ENCODE results near the gene KIAA1755.

Gene KIAA1755

DNA sequence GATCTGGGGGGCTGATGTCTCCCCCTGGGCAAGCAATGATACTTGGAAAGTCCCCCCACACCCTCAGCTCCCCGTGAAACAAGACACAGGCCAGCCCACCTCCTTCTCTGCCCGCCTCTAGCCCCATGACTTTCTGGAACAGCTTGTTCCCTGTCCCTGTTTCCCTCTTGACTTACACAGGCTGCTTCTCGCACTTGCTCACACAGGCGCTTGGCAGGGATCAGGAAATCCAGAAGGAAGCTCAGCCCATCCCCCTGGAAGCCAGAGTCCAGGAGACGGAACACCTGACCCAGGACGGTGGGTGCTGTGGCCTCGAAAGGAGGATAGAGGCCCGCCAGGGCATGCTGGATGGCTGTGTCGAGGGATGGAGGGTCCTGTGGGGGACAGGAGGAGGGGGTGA lies 14.8 kb downstream of the KIAA1755 start:
- H3K36me3 ChIP-seq (ENCODE audit: control insufficient read depth, insufficient read depth, low read length), result no peaks in the 10 kb centered on the region

DNA sequence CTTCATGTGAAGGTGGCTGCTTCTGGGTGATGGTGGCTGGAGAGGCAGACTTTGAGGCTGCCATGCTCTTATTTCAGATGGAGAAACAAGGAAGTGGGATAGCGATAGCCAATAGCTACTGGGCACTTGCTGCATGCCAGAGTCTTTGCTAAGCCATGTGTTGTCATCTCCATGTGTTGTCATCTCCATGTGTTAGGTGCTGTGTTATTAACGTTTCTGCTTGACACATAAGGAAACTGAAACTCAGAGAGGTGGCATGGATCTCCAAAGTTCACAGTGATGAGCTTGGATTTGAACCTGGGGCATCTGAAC lies 16.9 kb downstream of the KIAA1755 start:
- H3K9me3 ChIP-seq (ENCODE audit: control insufficient read depth, low read length), result no peaks in the 10 kb centered on the region
- H3K4me3 ChIP-seq (ENCODE audit: low read length), result no peak overlapping the region
- H3K4me1 ChIP-seq (ENCODE audit: control insufficient read depth, insufficient read depth, low read length), result no peaks in the 10 kb centered on the region
- no peaks in the 10 kb centered on the region for H3K36me3 ChIP-seq (ENCODE audit: control insufficient read depth, insufficient read depth, low read length)
- no peaks in the 10 kb centered on the region for H3K27me3 ChIP-seq (ENCODE audit: control insufficient read depth, insufficient read depth, low read length)
- H3K9ac ChIP-seq (ENCODE audit: low read length), result no peak overlapping the region

More for the DNA sequence above, 14.8 kb downstream of the KIAA1755 start:
- no peak overlapping the region for H3K9ac ChIP-seq (ENCODE audit: low read length)
- no peak overlapping the region for H3K4me3 ChIP-seq (ENCODE audit: low read length)
- no peaks in the 10 kb centered on the region for H3K27me3 ChIP-seq (ENCODE audit: control insufficient read depth, insufficient read depth, low read length)
- no peaks in the 10 kb centered on the region for H3K4me1 ChIP-seq (ENCODE audit: control insufficient read depth, insufficient read depth, low read length)
- H3K9me3 ChIP-seq (ENCODE audit: control insufficient read depth, low read length), result no peaks in the 10 kb centered on the region

DNA sequence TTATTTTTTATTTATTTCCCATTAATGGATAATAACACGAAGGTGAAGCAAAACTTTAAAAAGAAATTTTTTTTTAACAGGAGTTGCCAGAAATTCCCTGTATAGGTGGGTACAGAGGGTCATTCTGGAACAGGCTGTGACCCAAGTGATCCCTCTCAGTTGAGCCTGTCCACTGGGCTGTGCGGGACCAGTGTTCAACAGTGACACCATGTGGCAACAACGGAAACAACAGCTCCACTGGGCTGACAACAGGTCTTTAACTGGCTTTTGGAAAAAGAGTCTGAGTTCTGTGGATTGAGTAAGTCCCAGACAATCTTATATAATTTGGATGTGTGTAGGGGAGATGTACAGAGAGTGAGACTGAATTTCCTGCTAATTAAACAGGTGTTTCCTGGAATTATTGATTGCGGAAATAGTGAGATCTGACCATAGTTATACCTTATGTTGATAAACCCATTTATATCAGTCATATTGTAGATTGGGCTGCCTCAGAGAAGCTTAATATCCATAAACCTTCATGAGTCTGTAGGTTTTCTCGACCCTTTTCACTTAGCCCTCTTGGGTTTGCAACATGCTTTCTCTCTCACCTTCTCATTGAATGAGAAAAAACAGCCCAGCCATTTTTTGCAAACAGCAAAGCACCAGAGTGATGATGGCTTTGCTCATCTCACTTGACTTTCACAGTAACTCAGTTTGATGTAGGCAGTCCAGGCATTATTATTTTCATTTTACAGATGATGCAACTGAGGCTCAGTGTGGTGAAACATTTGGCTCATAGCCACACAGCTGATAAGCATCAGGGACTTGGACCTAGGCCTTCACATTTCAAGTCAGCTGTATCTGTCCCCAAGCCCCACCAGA lies 17.5 kb downstream of the KIAA1755 start:
- no peak overlapping the region for H3K9ac ChIP-seq (ENCODE audit: low read length)
- no peaks in the 10 kb centered on the region for H3K27me3 ChIP-seq (ENCODE audit: control insufficient read depth, insufficient read depth, low read length)
- no peaks in the 10 kb centered on the region for H3K4me1 ChIP-seq (ENCODE audit: control insufficient read depth, insufficient read depth, low read length)
- H3K4me3 ChIP-seq (ENCODE audit: low read length), result no peak overlapping the region
- H3K9me3 ChIP-seq (ENCODE audit: control insufficient read depth, low read length), result no peaks in the 10 kb centered on the region
- H3K36me3 ChIP-seq (ENCODE audit: control insufficient read depth, insufficient read depth, low read length), result no peaks in the 10 kb centered on the region

- Histone ChIP-seq H3K4me1 (ENCODE audit: control insufficient read depth, insufficient read depth, low read length) (no peaks in the 10 kb centered on the region), H3K4me3 (ENCODE audit: low read length) (no peak overlapping the region), H3K27me3 (ENCODE audit: control insufficient read depth, insufficient read depth, low read length) (no peaks in the 10 kb centered on the region), H3K36me3 (ENCODE audit: control insufficient read depth, insufficient read depth, low read length) (no peaks in the 10 kb centered on the region), H3K9ac (ENCODE audit: low read length) (no peak overlapping the region), H3K9me3 (ENCODE audit: control insufficient read depth, low read length) (no peaks in the 10 kb centered on the region)
Observed at GRCh38 chr20:38241201-38241600, 19.3 kb downstream of the KIAA1755 start.

GRCh38 chr20:38239441-38239840 lies 21.1 kb downstream of the KIAA1755 start:
- Histone ChIP-seq H3K4me3 (ENCODE audit: low read length) (no peak overlapping the region), H3K9ac (ENCODE audit: low read length) (no peak overlapping the region), H3K27me3 (ENCODE audit: control insufficient read depth, insufficient read depth, low read length) (no peaks in the 10 kb centered on the region), H3K36me3 (ENCODE audit: control insufficient read depth, insufficient read depth, low read length) (no peaks in the 10 kb centered on the region), H3K9me3 (ENCODE audit: control insufficient read depth, low read length) (no peaks in the 10 kb centered on the region), H3K4me1 (ENCODE audit: control insufficient read depth, insufficient read depth, low read length) (no peaks in the 10 kb centered on the region)

GRCh38 chr20:38238829-38239228 lies 21.7 kb downstream of the KIAA1755 start:
- Histone ChIP-seq H3K9me3 (ENCODE audit: control insufficient read depth, low read length) (no peaks in the 10 kb centered on the region), H3K36me3 (ENCODE audit: control insufficient read depth, insufficient read depth, low read length) (no peaks in the 10 kb centered on the region), H3K9ac (ENCODE audit: low read length) (no peak overlapping the region), H3K27me3 (ENCODE audit: control insufficient read depth, insufficient read depth, low read length) (no peaks in the 10 kb centered on the region), H3K4me1 (ENCODE audit: control insufficient read depth, insufficient read depth, low read length) (no peaks in the 10 kb centered on the region), H3K4me3 (ENCODE audit: low read length) (no peak overlapping the region)

DNA sequence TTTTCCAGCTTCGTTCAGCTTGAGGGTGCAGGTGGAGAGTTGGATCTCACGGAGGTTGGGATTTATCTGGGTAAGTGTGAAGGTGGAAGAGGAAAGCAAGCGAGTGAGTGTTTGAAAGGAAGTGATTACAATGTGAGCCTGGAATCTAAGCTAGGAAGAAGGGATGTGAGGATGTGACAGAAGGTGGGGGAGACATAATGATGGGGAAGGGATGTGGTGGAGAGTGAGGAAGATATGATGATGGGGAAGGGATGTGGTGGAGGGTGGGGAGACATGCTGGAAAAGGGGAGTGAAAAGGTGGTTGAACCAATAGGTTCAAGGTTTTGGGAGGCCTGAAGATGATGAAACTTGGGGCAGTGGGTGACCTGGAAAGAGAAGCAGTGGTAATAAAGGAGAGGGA lies 23.2 kb downstream of the KIAA1755 start:
- no peaks in the 10 kb centered on the region for H3K4me1 ChIP-seq (ENCODE audit: control insufficient read depth, insufficient read depth, low read length)
- no peak overlapping the region for H3K9ac ChIP-seq (ENCODE audit: low read length)
- no peak overlapping the region for H3K4me3 ChIP-seq (ENCODE audit: low read length)
- H3K27me3 ChIP-seq (ENCODE audit: control insufficient read depth, insufficient read depth, low read length), result no peaks in the 10 kb centered on the region
- H3K9me3 ChIP-seq (ENCODE audit: control insufficient read depth, low read length), result no peaks in the 10 kb centered on the region
- H3K36me3 ChIP-seq (ENCODE audit: control insufficient read depth, insufficient read depth, low read length), result no peaks in the 10 kb centered on the region

- H3K4me3 ChIP-seq (ENCODE audit: low read length), result no peak overlapping the region
- no peaks in the 10 kb centered on the region for H3K9me3 ChIP-seq (ENCODE audit: control insufficient read depth, low read length)
- no peaks in the 10 kb centered on the region for H3K27me3 ChIP-seq (ENCODE audit: control insufficient read depth, insufficient read depth, low read length)
- H3K9ac ChIP-seq (ENCODE audit: low read length), result no peak overlapping the region
- no peaks in the 10 kb centered on the region for H3K4me1 ChIP-seq (ENCODE audit: control insufficient read depth, insufficient read depth, low read length)
- H3K36me3 ChIP-seq (ENCODE audit: control insufficient read depth, insufficient read depth, low read length), result no peaks in the 10 kb centered on the region
Observed at GRCh38 chr20:38231531-38232121, 28.9 kb downstream of the KIAA1755 start.

DNA sequence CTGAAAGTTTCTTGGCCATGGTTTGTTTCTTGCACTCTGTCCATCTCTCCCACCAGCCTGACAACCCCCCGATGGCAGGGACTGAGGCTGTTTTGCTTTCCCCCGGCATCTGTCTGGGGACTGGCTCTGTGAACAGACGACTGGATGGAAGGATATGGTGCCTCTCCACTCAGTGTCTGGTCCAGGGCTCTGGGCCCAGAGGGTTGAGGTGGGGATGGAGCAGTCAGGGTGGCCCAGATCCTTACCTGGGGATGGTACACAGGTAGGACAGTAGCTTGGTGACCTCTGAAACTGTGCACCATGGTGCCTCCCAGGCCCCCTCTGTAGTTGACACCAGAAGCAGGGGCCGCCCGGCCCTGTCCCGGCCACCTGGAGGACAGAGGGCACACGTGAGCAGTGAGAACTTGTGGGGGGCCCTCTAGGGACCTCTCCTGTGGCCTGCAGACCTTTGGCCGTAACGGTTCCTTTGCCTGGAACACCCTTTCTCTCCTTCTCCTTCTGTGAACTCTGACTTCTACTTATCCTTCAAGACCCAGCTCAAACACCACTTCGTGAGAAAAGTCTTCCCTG lies 29.5 kb downstream of the KIAA1755 start:
- Histone ChIP-seq H3K36me3 (ENCODE audit: control insufficient read depth, insufficient read depth, low read length) (no peaks in the 10 kb centered on the region), H3K9ac (ENCODE audit: low read length) (no peak overlapping the region), H3K4me3 (ENCODE audit: low read length) (no peak overlapping the region), H3K4me1 (ENCODE audit: control insufficient read depth, insufficient read depth, low read length) (no peaks in the 10 kb centered on the region), H3K9me3 (ENCODE audit: control insufficient read depth, low read length) (no peaks in the 10 kb centered on the region), H3K27me3 (ENCODE audit: control insufficient read depth, insufficient read depth, low read length) (no peaks in the 10 kb centered on the region)

- Histone ChIP-seq H3K27me3 (ENCODE audit: control insufficient read depth, insufficient read depth, low read length) (no peaks in the 10 kb centered on the region), H3K9me3 (ENCODE audit: control insufficient read depth, low read length) (no peaks in the 10 kb centered on the region), H3K4me1 (ENCODE audit: control insufficient read depth, insufficient read depth, low read length) (no peaks in the 10 kb centered on the region), H3K4me3 (ENCODE audit: low read length) (no peak overlapping the region), H3K36me3 (ENCODE audit: control insufficient read depth, insufficient read depth, low read length) (no peaks in the 10 kb centered on the region), H3K9ac (ENCODE audit: low read length) (no peak overlapping the region)
Observed at GRCh38 chr20:38230253-38230551, 30.3 kb downstream of the KIAA1755 start.

DNA sequence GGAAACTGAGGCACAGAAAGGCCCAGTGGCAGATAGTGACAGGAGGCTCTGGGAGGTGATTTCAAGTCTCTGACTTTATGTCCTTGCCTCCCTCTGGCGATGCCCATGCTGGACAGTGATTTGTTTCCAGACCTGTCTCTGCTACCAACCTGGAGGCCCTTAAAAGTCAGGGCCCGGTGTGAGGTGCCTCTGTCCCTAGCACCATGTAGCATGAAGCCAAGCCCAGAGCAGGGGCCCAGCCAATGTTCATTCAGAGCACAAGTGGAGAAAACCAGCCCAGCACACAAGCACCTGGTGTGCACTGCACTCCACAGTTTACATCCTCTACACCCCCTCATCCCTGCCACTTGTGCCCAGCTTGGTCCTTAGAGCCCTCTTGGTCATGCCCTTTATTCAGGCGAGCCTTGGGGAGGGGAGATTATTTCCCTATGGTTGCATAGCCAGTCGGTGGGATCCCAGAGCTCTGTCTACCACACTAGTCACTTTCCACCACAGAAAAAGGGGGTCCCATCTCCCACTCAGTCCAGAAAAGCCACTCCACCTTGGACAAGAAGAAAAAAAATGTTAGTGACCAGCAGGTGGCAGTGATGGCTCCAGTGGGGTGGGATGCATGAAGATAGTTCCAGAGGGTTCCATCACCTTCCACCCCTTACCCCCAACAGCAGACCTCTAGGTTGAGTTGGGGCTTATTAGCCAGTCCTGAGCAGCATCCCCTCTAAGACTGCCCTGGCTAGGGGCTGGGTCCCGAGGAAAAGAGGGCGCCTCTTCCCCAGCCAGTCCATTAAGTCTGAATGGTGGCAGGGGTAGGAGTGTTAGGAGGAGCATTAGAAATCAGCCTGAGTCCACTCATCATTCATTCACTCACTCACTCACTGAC lies 30.9 kb downstream of the KIAA1755 start:
- H3K4me3 ChIP-seq (ENCODE audit: low read length), result no peak overlapping the region
- H3K36me3 ChIP-seq (ENCODE audit: control insufficient read depth, insufficient read depth, low read length), result no peaks in the 10 kb centered on the region
- H3K4me1 ChIP-seq (ENCODE audit: control insufficient read depth, insufficient read depth, low read length), result no peaks in the 10 kb centered on the region
- H3K9me3 ChIP-seq (ENCODE audit: control insufficient read depth, low read length), result no peaks in the 10 kb centered on the region
- no peaks in the 10 kb centered on the region for H3K27me3 ChIP-seq (ENCODE audit: control insufficient read depth, insufficient read depth, low read length)
- H3K9ac ChIP-seq (ENCODE audit: low read length), result no peak overlapping the region

GRCh38 chr20:38228436-38228835 lies 32.1 kb downstream of the KIAA1755 start:
- Histone ChIP-seq H3K9me3 (ENCODE audit: control insufficient read depth, low read length) (no peaks in the 10 kb centered on the region), H3K4me3 (ENCODE audit: low read length) (no peak overlapping the region), H3K36me3 (ENCODE audit: control insufficient read depth, insufficient read depth, low read length) (no peaks in the 10 kb centered on the region), H3K9ac (ENCODE audit: low read length) (no peak overlapping the region), H3K27me3 (ENCODE audit: control insufficient read depth, insufficient read depth, low read length) (no peaks in the 10 kb centered on the region), H3K4me1 (ENCODE audit: control insufficient read depth, insufficient read depth, low read length) (no peaks in the 10 kb centered on the region)

Data from mucosa of stomach (tissue), 1 donor.